Tibial nerve (tissue), 4 donors: ENCODE measurements around the gene RXYLT1.
"Not testable (repeated sequence)": the region's sequence is repeated elsewhere in the genome, so short reads cannot be mapped to it uniquely, and the experiment has no call there.

ENCODE experiments used
- CTCF ChIP-seq, 5 experiments: fragments of 200-600 bp in 3 of 5; fragments of 450-650 bp in 2 of 5; sonication (generic) in 3 of 5; IDR thresholded peaks; one replicate each; pipeline ENCODE4 v1.5.1; 2016 to 2019; ENCODE audit warnings: antibody characterized with exemption in 5 of 5, mild to moderate bottlenecking in 3 of 5, moderate library complexity in 2 of 5
- EP300 ChIP-seq, 2 donors: sonication (generic); formaldehyde crosslinking; IDR thresholded peaks; one replicate each; pipeline ENCODE4 v1.6.1; 2017; ENCODE audit warnings: antibody characterized with exemption in 2 of 2, mild to moderate bottlenecking in 1 of 2

- not testable (repeated sequence) for TF ChIP-seq EP300, CTCF (IDR thresholded peaks at IDR 0.05)
Observed at GRCh38 chr12:63842750-63843149, 63.0 kb downstream of the RXYLT1 start.
